CD8-positive, alpha-beta memory T cell (primary cell): ENCODE data around the gene TM4SF4. TPM values are rescaled to one million over a fixed set of nuclear protein-coding genes. Genes with fewer than 3 reads are reported as not detected.

ENCODE experiments used
- CTCF ChIA-PET: fragments of 350-600 bp; sonication (Branson Sonifier 250); formaldehyde crosslinking; loops from one replicate; lab custom pipeline; 2021; ENCODE audit warnings: antibody characterized with exemption; lab: Charles Lee
- POLR2A ChIA-PET: fragments of 350-600 bp; sonication (Branson Sonifier 250); formaldehyde crosslinking; loops from one replicate; lab custom pipeline; 2021; ENCODE audit warnings: antibody characterized with exemption; lab: Charles Lee
- DNase-seq, 5 donors: peaks; one replicate each; pipeline versions ENCODE4 v3.0.0 to v3.0.0-alpha.2; 2020 to 2022; ENCODE audit warnings: mixed read lengths in 1 of 5
- H3K27ac ChIP-seq: one replicate; pipeline ENCODE4 v1.7.0; 2013; ENCODE audit warnings: low read depth, mild to moderate bottlenecking, low read length, moderate library complexity
- H3K27me3 ChIP-seq: 2 replicates; pipeline ENCODE4 v1.7.0; 2013; ENCODE audit warnings: low read length, mild to moderate bottlenecking; ENCODE audit not compliant: insufficient read depth, poor library complexity, severe bottlenecking
- H3K36me3 ChIP-seq: 2 replicates; pipeline ENCODE4 v1.7.0; 2013; ENCODE audit warnings: mild to moderate bottlenecking, low read length, moderate library complexity; ENCODE audit not compliant: insufficient read depth
- H3K4me1 ChIP-seq: 2 replicates; pipeline ENCODE4 v1.7.0; 2013; ENCODE audit warnings: mild to moderate bottlenecking, low read length, moderate library complexity; ENCODE audit not compliant: insufficient read depth
- H3K4me3 ChIP-seq: 2 replicates; pipeline ENCODE4 v1.7.0; 2013; ENCODE audit warnings: mild to moderate bottlenecking, low read length
- H3K9me3 ChIP-seq: 2 replicates; pipeline ENCODE4 v1.7.0; 2013; ENCODE audit warnings: mild to moderate bottlenecking, low read length
- H3K27ac Mint-ChIP-seq, 8 donors: one replicate each; pipeline ENCODE4 v1.8.0; 2020 to 2021; ENCODE audit warnings: mixed read lengths in 8 of 8, mild to moderate bottlenecking in 6 of 8, inconsistent platforms in 3 of 8, moderate library complexity in 3 of 8
- H3K27me3 Mint-ChIP-seq, 2 donors: one replicate each; pipeline ENCODE4 v1.8.0; 2020 to 2021; ENCODE audit warnings: mixed read lengths in 2 of 2, mild to moderate bottlenecking in 1 of 2, moderate library complexity in 1 of 2
- H3K36me3 Mint-ChIP-seq, 3 donors: one replicate each; pipeline ENCODE4 v1.8.0; 2020 to 2021; ENCODE audit warnings: mixed read lengths in 3 of 3, inconsistent platforms in 1 of 3, mild to moderate bottlenecking in 1 of 3
- H3K4me1 Mint-ChIP-seq, 3 donors: one replicate each; pipeline ENCODE4 v1.8.0; 2020 to 2021; ENCODE audit warnings: mixed read lengths in 3 of 3, inconsistent platforms in 1 of 3, mild to moderate bottlenecking in 1 of 3
- H3K4me3 Mint-ChIP-seq, 7 donors: one replicate each; pipeline ENCODE4 v1.8.0; 2020 to 2021; ENCODE audit warnings: mixed read lengths in 7 of 7, mild to moderate bottlenecking in 6 of 7, moderate library complexity in 4 of 7, inconsistent platforms in 2 of 7
- H3K9me3 Mint-ChIP-seq, 5 donors: one replicate each; pipeline ENCODE4 v1.8.0; 2020 to 2022; ENCODE audit warnings: mixed read lengths in 5 of 5, mild to moderate bottlenecking in 3 of 5, moderate library complexity in 2 of 5, inconsistent platforms in 1 of 5
- polyA plus RNA-seq: library from polyadenylated mRNA; unstranded; fragments of 300-500 nt; fragmentation: Illumina TruSeq; gene quantifications from one replicate; pipeline ENCODE4 v1.2.3, GENCODE V29; 2021
- total RNA-seq, 2 experiments: library from RNA; stranded (reverse); gene quantifications; one replicate each; pipeline ENCODE4 v1.2.3, GENCODE V29; 2021

The TM4SF4 gene
- total and polyA plus RNA-seq, 3 experiments from 2014 or later, result not detected

- H3K4me1 ChIP-seq, result no peaks in the 10 kb centered on the region
- H3K27ac Mint-ChIP-seq, result no peak overlapping the region
- no peaks in the 10 kb centered on the region for H3K27me3 ChIP-seq
- peaks cover 10 to 17% (median 16%) of the 10 kb centered on the region in 3 donors for H3K4me1 Mint-ChIP-seq
- no peak overlapping the region for H3K4me3 Mint-ChIP-seq
- POLR2A ChIA-PET, result no interaction called here
- CTCF ChIA-PET, result interaction anchor here (0.6 to 1.0 kb wide), 3 partner anchors 205 to 258 kb away, joined by 3 to 4 read pairs (median 3); no protein-coding TSS in a partner anchor
- H3K9me3 Mint-ChIP-seq, result no peaks in the 10 kb centered on the region
- peaks cover 7 to 22% of the 10 kb centered on the region in 2 donors for H3K27me3 Mint-ChIP-seq
- DNase-seq, result peak in 3 of 5 donors; percentile 4 to 56 (median 8)
- H3K36me3 Mint-ChIP-seq, result no peaks in the 10 kb centered on the region
- H3K9me3 ChIP-seq, result no peaks in the 10 kb centered on the region
- no peak overlapping the region for H3K27ac ChIP-seq
- no peak overlapping the region for H3K4me3 ChIP-seq
- no peaks in the 10 kb centered on the region for H3K36me3 ChIP-seq
These were observed 37.7 kb downstream of the TM4SF4 start for GRCh38 chr3:149512073-149512782.

GRCh38 chr3:149514471-149514870 is 40.0 kb downstream of the TM4SF4 start:
- Histone ChIP-seq H3K4me1 (no peaks in the 10 kb centered on the region), H3K36me3 (no peaks in the 10 kb centered on the region), H3K4me3 (no peak overlapping the region), H3K27me3 (no peaks in the 10 kb centered on the region), H3K9me3 (no peaks in the 10 kb centered on the region), H3K27ac (no peak overlapping the region)
- no peak for DNase-seq
- H3K27ac Mint-ChIP-seq, result no peak overlapping the region
- H3K36me3 Mint-ChIP-seq, result peaks cover 0 to 2% (median 0%) of the 10 kb centered on the region in 3 donors
- peaks cover 7 to 22% of the 10 kb centered on the region in 2 donors for H3K27me3 Mint-ChIP-seq
- H3K4me3 Mint-ChIP-seq, result no peak overlapping the region
- H3K4me1 Mint-ChIP-seq, result peaks cover 4 to 8% (median 7%) of the 10 kb centered on the region in 3 donors
- no peaks in the 10 kb centered on the region for H3K9me3 Mint-ChIP-seq
- ChIA-PET POLR2A (no interaction called here), CTCF (interaction anchor here (1.3 kb wide), 1 partner anchor 47 kb away, joined by 3 read pairs; no protein-coding TSS in a partner anchor)

- H3K4me3 ChIP-seq, result no peak overlapping the region
- no peaks in the 10 kb centered on the region for H3K9me3 ChIP-seq
- peak overlapping the region in 1 of 8 donors; percentile 41 for H3K27ac Mint-ChIP-seq
- H3K27ac ChIP-seq, result no peak overlapping the region
- H3K9me3 Mint-ChIP-seq, result no peaks in the 10 kb centered on the region
- no peaks in the 10 kb centered on the region for H3K4me1 ChIP-seq
- peaks cover 5 to 19% of the 10 kb centered on the region in 2 donors for H3K27me3 Mint-ChIP-seq
- H3K4me3 Mint-ChIP-seq, result peak overlapping the region in 1 of 7 donors; percentile 32
- H3K4me1 Mint-ChIP-seq, result peaks cover 4 to 8% (median 7%) of the 10 kb centered on the region in 3 donors
- POLR2A ChIA-PET, result no interaction called here
- H3K36me3 ChIP-seq, result no peaks in the 10 kb centered on the region
- CTCF ChIA-PET, result no interaction called here
- DNase-seq, result no peak
- peaks cover 0 to 2% (median 0%) of the 10 kb centered on the region in 3 donors for H3K36me3 Mint-ChIP-seq
- no peaks in the 10 kb centered on the region for H3K27me3 ChIP-seq
These were observed 40.8 kb downstream of the TM4SF4 start for GRCh38 chr3:149515249-149515648.

GRCh38 chr3:149516920-149517319 is 42.4 kb downstream of the TM4SF4 start:
- no peaks in the 10 kb centered on the region for H3K9me3 Mint-ChIP-seq
- H3K36me3 Mint-ChIP-seq, result peaks cover 0 to 2% (median 0%) of the 10 kb centered on the region in 3 donors
- peaks cover 5 to 11% of the 10 kb centered on the region in 2 donors for H3K27me3 Mint-ChIP-seq
- no peak for DNase-seq
- H3K4me3 ChIP-seq, result no peak overlapping the region
- H3K4me1 ChIP-seq, result no peaks in the 10 kb centered on the region
- no peaks in the 10 kb centered on the region for H3K27me3 ChIP-seq
- ChIA-PET CTCF (no interaction called here), POLR2A (no interaction called here)
- H3K4me3 Mint-ChIP-seq, result no peak overlapping the region
- H3K27ac ChIP-seq, result no peak overlapping the region
- peaks cover 4 to 8% (median 7%) of the 10 kb centered on the region in 3 donors for H3K4me1 Mint-ChIP-seq
- H3K27ac Mint-ChIP-seq, result no peak overlapping the region
- no peaks in the 10 kb centered on the region for H3K9me3 ChIP-seq
- no peaks in the 10 kb centered on the region for H3K36me3 ChIP-seq

- POLR2A ChIA-PET, result no interaction called here
- H3K27ac Mint-ChIP-seq, result no peak overlapping the region
- H3K9me3 ChIP-seq, result no peaks in the 10 kb centered on the region
- no peaks in the 10 kb centered on the region for H3K4me1 Mint-ChIP-seq
- no peak for DNase-seq
- CTCF ChIA-PET, result no interaction called here
- H3K27me3 Mint-ChIP-seq, result peaks cover 0 to 3% of the 10 kb centered on the region in 2 donors
- H3K27me3 ChIP-seq, result no peaks in the 10 kb centered on the region
- no peaks in the 10 kb centered on the region for H3K4me1 ChIP-seq
- H3K4me3 ChIP-seq, result no peak overlapping the region
- H3K4me3 Mint-ChIP-seq, result no peak overlapping the region
- H3K36me3 ChIP-seq, result no peaks in the 10 kb centered on the region
- H3K9me3 Mint-ChIP-seq, result no peaks in the 10 kb centered on the region
- H3K36me3 Mint-ChIP-seq, result peaks cover 0 to 5% (median 4%) of the 10 kb centered on the region in 3 donors
- no peak overlapping the region for H3K27ac ChIP-seq
These were observed 45.4 kb downstream of the TM4SF4 start for GRCh38 chr3:149519912-149520311.

- Histone ChIP-seq H3K36me3 (no peaks in the 10 kb centered on the region), H3K27ac (no peak overlapping the region), H3K4me1 (no peaks in the 10 kb centered on the region), H3K9me3 (no peaks in the 10 kb centered on the region), H3K27me3 (no peaks in the 10 kb centered on the region), H3K4me3 (no peak overlapping the region)
- H3K4me1 Mint-ChIP-seq, result peaks cover 11 to 16% (median 12%) of the 10 kb centered on the region in 3 donors
- H3K4me3 Mint-ChIP-seq, result no peak overlapping the region
- H3K9me3 Mint-ChIP-seq, result no peaks in the 10 kb centered on the region
- peaks cover 2 to 3% of the 10 kb centered on the region in 2 donors for H3K27me3 Mint-ChIP-seq
- H3K36me3 Mint-ChIP-seq, result peaks cover 0 to 6% (median 4%) of the 10 kb centered on the region in 3 donors
- ChIA-PET POLR2A (interaction anchor here (0.6 kb wide), 1 partner anchor 24 kb away, joined by 3 read pairs; no protein-coding TSS in a partner anchor), CTCF (no interaction called here)
- no peak for DNase-seq
- H3K27ac Mint-ChIP-seq, result no peak overlapping the region
These were observed 49.2 kb downstream of the TM4SF4 start for GRCh38 chr3:149523512-149524299.

- H3K27ac Mint-ChIP-seq, result peak overlapping the region in 2 of 8 donors; percentile 12 to 49
- H3K27ac ChIP-seq, result no peak overlapping the region
- no peaks in the 10 kb centered on the region for H3K27me3 ChIP-seq
- no peak overlapping the region for H3K4me3 ChIP-seq
- no peaks in the 10 kb centered on the region for H3K9me3 Mint-ChIP-seq
- peaks cover 12 to 16% (median 15%) of the 10 kb centered on the region in 3 donors for H3K4me1 Mint-ChIP-seq
- no peaks in the 10 kb centered on the region for H3K9me3 ChIP-seq
- H3K36me3 ChIP-seq, result no peaks in the 10 kb centered on the region
- H3K4me3 Mint-ChIP-seq, result peak overlapping the region in 4 of 7 donors; percentile 2 to 4 (median 3)
- H3K36me3 Mint-ChIP-seq, result peaks cover 0 to 6% (median 3%) of the 10 kb centered on the region in 3 donors
- DNase-seq, result no peak
- ChIA-PET POLR2A (no interaction called here), CTCF (no interaction called here)
- H3K4me1 ChIP-seq, result no peaks in the 10 kb centered on the region
- peaks cover 3 to 5% of the 10 kb centered on the region in 2 donors for H3K27me3 Mint-ChIP-seq
These were observed 53.2 kb downstream of the TM4SF4 start for GRCh38 chr3:149527531-149528339.
